ENCODE data around the gene TMEM132C. TPM values are rescaled to one million over a fixed set of nuclear protein-coding genes. Genes with fewer than 3 reads are reported as not detected.

TMEM132C gene
- total RNA-seq, 1 experiment from 2014 or later: not detected

GRCh38 chr12:128726886-128727285 lies 459.9 kb downstream of the TMEM132C start:
- intact Hi-C loops (cut with micrococcal nuclease; ENCODE audit: unreplicated experiment): no loop called here

DNA sequence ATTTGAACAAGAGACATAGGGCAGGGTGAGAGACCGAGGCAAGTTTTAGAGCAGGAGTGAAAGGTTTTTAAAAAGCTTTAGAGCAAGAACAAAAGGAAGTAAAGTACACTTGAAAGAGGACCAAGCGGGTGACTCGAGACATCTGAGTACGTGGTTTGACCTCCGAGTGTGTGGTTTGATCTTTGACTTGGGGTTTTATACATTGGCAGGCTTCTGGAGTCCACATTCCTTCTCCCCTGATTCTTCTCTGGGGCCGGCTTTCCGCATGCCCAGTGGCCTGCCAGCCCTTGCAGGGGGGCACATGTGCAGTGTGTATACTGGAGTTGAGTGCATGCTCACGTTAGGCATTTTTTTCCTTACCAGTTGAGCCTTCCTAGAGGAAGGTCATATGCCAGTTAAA lies 460.5 kb downstream of the TMEM132C start:
- BruUV-seq (replicated peaks): no TSS peak
- H3K9me3 Mint-ChIP-seq (ENCODE audit: low read depth, unreplicated experiment): peaks cover 2% of the 10 kb centered on the region
- no peak for TF ChIP-seq CTCF (IDR thresholded peaks at IDR 0.05; ENCODE audit: unreplicated experiment)
- peak; percentile 65 for DNase-seq
- H3K27me3 Mint-ChIP-seq (ENCODE audit: unreplicated experiment): no peaks in the 10 kb centered on the region
- peak overlapping the region; percentile 25 for H3K27ac Mint-ChIP-seq (ENCODE audit: unreplicated experiment)
- peak overlapping the region; percentile 6 for H3K4me3 Mint-ChIP-seq (ENCODE audit: low read depth, unreplicated experiment)
- H3K4me1 Mint-ChIP-seq (ENCODE audit: low read depth, unreplicated experiment): peaks cover 33% of the 10 kb centered on the region
- CTCF ChIA-PET: interaction anchor here (0.7 kb wide), 1 partner anchor 250 kb away, joined by 3 read pairs; no protein-coding TSS in a partner anchor
- H3K36me3 Mint-ChIP-seq (ENCODE audit: insufficient read depth, unreplicated experiment): peaks cover 4% of the 10 kb centered on the region
- intact Hi-C loops (cut with micrococcal nuclease; ENCODE audit: unreplicated experiment): no loop called here

More at GRCh38 chr12:128726886-128727285, 459.9 kb downstream of the TMEM132C start:
- BruUV-seq (replicated peaks): no TSS peak
- Mint-ChIP-seq H3K4me1 (ENCODE audit: low read depth, unreplicated experiment) (peaks cover 33% of the 10 kb centered on the region), H3K36me3 (ENCODE audit: insufficient read depth, unreplicated experiment) (peaks cover 4% of the 10 kb centered on the region), H3K27ac (ENCODE audit: unreplicated experiment) (no peak overlapping the region), H3K9me3 (ENCODE audit: low read depth, unreplicated experiment) (peaks cover 2% of the 10 kb centered on the region), H3K27me3 (ENCODE audit: unreplicated experiment) (no peaks in the 10 kb centered on the region), H3K4me3 (ENCODE audit: low read depth, unreplicated experiment) (peak overlapping the region; percentile 6)
- no peak for DNase-seq
- CTCF ChIA-PET: no interaction called here
- no peak for TF ChIP-seq CTCF (IDR thresholded peaks at IDR 0.05; ENCODE audit: unreplicated experiment)

DNA sequence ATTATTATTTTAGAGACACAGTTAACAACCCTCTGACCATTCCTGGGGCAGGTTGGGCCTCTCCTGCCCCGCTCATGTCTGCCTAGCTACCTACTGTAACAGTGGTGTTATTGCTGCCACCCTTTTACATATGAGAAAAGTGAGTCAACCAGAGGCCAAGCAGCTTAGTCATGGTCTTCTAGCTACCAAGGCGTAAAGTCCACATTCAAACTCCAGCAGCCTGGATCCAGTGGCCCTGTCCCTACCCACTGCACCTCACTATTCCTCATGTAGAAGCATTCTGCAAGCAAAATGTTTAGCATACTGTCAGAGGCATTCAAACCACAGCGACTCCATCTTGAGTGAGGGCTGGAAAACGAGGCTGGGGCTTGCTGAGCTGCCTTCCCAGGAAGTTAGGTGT lies 461.0 kb downstream of the TMEM132C start:
- H3K36me3 Mint-ChIP-seq (ENCODE audit: insufficient read depth, unreplicated experiment): peaks cover 4% of the 10 kb centered on the region
- peak; percentile 45 for DNase-seq
- peaks cover 33% of the 10 kb centered on the region for H3K4me1 Mint-ChIP-seq (ENCODE audit: low read depth, unreplicated experiment)
- intact Hi-C loops (cut with micrococcal nuclease; ENCODE audit: unreplicated experiment): no loop called here
- H3K4me3 Mint-ChIP-seq (ENCODE audit: low read depth, unreplicated experiment): peak overlapping the region; percentile 6
- BruUV-seq (replicated peaks): no TSS peak
- H3K27me3 Mint-ChIP-seq (ENCODE audit: unreplicated experiment): no peaks in the 10 kb centered on the region
- TF ChIP-seq CTCF (IDR thresholded peaks at IDR 0.05; ENCODE audit: unreplicated experiment): no peak
- peaks cover 3% of the 10 kb centered on the region for H3K9me3 Mint-ChIP-seq (ENCODE audit: low read depth, unreplicated experiment)
- H3K27ac Mint-ChIP-seq (ENCODE audit: unreplicated experiment): peak overlapping the region; percentile 25
- CTCF ChIA-PET: interaction anchor here (0.7 kb wide), 1 partner anchor 250 kb away, joined by 3 read pairs; no protein-coding TSS in a partner anchor

DNA sequence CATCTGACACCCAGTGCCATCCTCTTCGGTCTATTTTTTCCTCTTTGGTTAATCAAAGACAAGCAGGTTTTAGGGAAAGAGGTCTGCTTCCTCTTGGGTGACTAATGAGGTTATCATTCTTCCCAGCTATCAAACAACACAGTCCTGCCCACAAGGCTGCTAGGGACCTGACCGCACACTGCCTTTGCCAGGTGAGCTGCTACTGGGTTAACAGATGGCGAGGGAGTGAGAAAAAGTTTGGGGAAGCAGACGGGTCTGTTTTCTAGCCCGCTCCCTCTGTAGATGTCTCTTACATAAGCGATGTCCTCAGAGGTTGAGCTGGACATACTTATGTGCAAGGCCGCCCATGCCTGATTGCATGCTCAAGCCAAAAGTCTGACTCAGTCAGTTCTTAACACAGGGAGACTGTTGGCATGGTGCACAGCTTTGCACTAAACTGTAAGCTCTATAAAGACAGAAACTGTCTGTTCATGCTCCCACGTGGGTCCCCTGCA lies 462.7 kb downstream of the TMEM132C start:
- Mint-ChIP-seq H3K27ac (ENCODE audit: unreplicated experiment) (no peak overlapping the region), H3K27me3 (ENCODE audit: unreplicated experiment) (peaks cover 13% of the 10 kb centered on the region), H3K4me1 (ENCODE audit: low read depth, unreplicated experiment) (peaks cover 33% of the 10 kb centered on the region), H3K4me3 (ENCODE audit: low read depth, unreplicated experiment) (peak overlapping the region; percentile 5), H3K9me3 (ENCODE audit: low read depth, unreplicated experiment) (peaks cover 5% of the 10 kb centered on the region), H3K36me3 (ENCODE audit: insufficient read depth, unreplicated experiment) (peaks cover 4% of the 10 kb centered on the region)
- no TSS peak for BruUV-seq (replicated peaks)
- TF ChIP-seq CTCF (IDR thresholded peaks at IDR 0.05; ENCODE audit: unreplicated experiment): no peak
- DNase-seq: peak; percentile 43
- intact Hi-C loops (cut with micrococcal nuclease; ENCODE audit: unreplicated experiment): no loop called here
- CTCF ChIA-PET: interaction anchor here (0.5 to 0.6 kb wide), 2 partner anchors 34 to 53 kb away, joined by 3 to 5 read pairs; no protein-coding TSS in a partner anchor
